22Rv1 (cell line): ENCODE results near the gene ITFG1.
A peak's percentile ranks its signal among the peaks of the same experiment; 100 is the strongest.

Experiments used
- H3K27ac ChIP-seq: fragments of 450-650 bp; 2 replicates; pipeline ENCODE4 v1.5.1; 2017
- CTCF ChIP-seq: fragments of 450-650 bp; IDR thresholded peaks from 2 replicates; pipeline ENCODE4 v1.5.1; 2017; ENCODE audit warnings: mild to moderate bottlenecking
- ZFX ChIP-seq: fragments of 450-650 bp; IDR thresholded peaks from 2 replicates; pipeline ENCODE4 v1.6.1; 2017; ENCODE audit warnings: antibody characterized with exemption, borderline replicate concordance

ITFG1 gene

GRCh38 chr16:47463771-47464624 is 3.1 kb upstream of the ITFG1 start:
- no peak overlapping the region for H3K27ac ChIP-seq
- TF ChIP-seq ZFX (no peak), CTCF (no peak)

GRCh38 chr16:47461598-47462266 is 869 bp upstream of the ITFG1 start:
- no peak for TF ChIP-seq CTCF
- no peak for TF ChIP-seq ZFX
- peak overlapping the region; percentile 97 for H3K27ac ChIP-seq

GRCh38 chr16:47460359-47460710 is 528 bp downstream of the ITFG1 start:
- no peak for TF ChIP-seq ZFX
- no peak for TF ChIP-seq CTCF
- peak overlapping the region; percentile 97 for H3K27ac ChIP-seq

GRCh38 chr16:47459603-47460002 is 1.3 kb downstream of the ITFG1 start:
- TF ChIP-seq ZFX (no peak), CTCF (no peak)
- H3K27ac ChIP-seq = no peak overlapping the region

GRCh38 chr16:47458331-47458730 is 2.5 kb downstream of the ITFG1 start:
- no peak for TF ChIP-seq ZFX
- no peak for TF ChIP-seq CTCF
- H3K27ac ChIP-seq = no peak overlapping the region

- no peak overlapping the region for H3K27ac ChIP-seq
- no peak for TF ChIP-seq ZFX
- TF ChIP-seq CTCF = no peak
Observed at GRCh38 chr16:47449788-47450187, 11.1 kb downstream of the ITFG1 start.
